ENCODE results near the gene KRTAP1-1. TPM values are rescaled to one million over a fixed set of nuclear protein-coding genes. Genes with fewer than 3 reads are reported as not detected.

KRTAP1-1 gene
- total and polyA plus RNA-seq, 12 donors: not detected

- no peak for DNase-seq
- H3K36me3 ChIP-seq: no peaks in the 10 kb centered on the region
- H3K27me3 ChIP-seq: peaks cover 3 to 35% (median 13%) of the 10 kb centered on the region in 7 donors
- no peak for TF ChIP-seq CTCF (IDR thresholded peaks at IDR 0.05)
- ATAC-seq: no peak
- H3K4me3 ChIP-seq: no peak overlapping the region
- no peaks in the 10 kb centered on the region for H3K9me3 ChIP-seq
- no peaks in the 10 kb centered on the region for H3K4me1 ChIP-seq
- intact Hi-C loops (cut with DNase I): no loop called here
- H3K27ac ChIP-seq: no peak overlapping the region
Measured at GRCh38 chr17:41076788-41077187, 35.5 kb upstream of the KRTAP1-1 start.

GRCh38 chr17:41073676-41074075 is 32.4 kb upstream of the KRTAP1-1 start:
- 88 to 90% methylated on average over 2 of the region's 2 CpGs for WGBS, 2 donors
- TF ChIP-seq CTCF (IDR thresholded peaks at IDR 0.05): no peak
- no peak for ATAC-seq

GRCh38 chr17:41071606-41072360 is 30.5 kb upstream of the KRTAP1-1 start:
- DNase-seq (no peak), ATAC-seq (no peak)
- H3K4me3 ChIP-seq: no peak overlapping the region
- TF ChIP-seq CTCF (IDR thresholded peaks at IDR 0.05): no peak
- no peaks in the 10 kb centered on the region for H3K36me3 ChIP-seq
- H3K27me3 ChIP-seq: peaks cover 0 to 20% (median 8%) of the 10 kb centered on the region in 7 donors
- 80 to 86% methylated on average over 5 of the region's 5 CpGs for WGBS, 2 donors
- no peaks in the 10 kb centered on the region for H3K9me3 ChIP-seq
- intact Hi-C loops (cut with DNase I): no loop called here
- no peak overlapping the region for H3K27ac ChIP-seq
- H3K4me1 ChIP-seq: no peaks in the 10 kb centered on the region

More at GRCh38 chr17:41073676-41074075, 32.4 kb upstream of the KRTAP1-1 start:
- no peaks in the 10 kb centered on the region for H3K36me3 ChIP-seq
- H3K4me3 ChIP-seq: no peak overlapping the region
- H3K9me3 ChIP-seq: no peaks in the 10 kb centered on the region
- intact Hi-C loops (cut with DNase I): no loop called here
- H3K4me1 ChIP-seq: no peaks in the 10 kb centered on the region
- peaks cover 3 to 21% (median 11%) of the 10 kb centered on the region in 7 donors for H3K27me3 ChIP-seq
- no peak for DNase-seq
- no peak overlapping the region for H3K27ac ChIP-seq

GRCh38 chr17:41069031-41069430 is 27.8 kb upstream of the KRTAP1-1 start:
- H3K9me3 ChIP-seq: no peaks in the 10 kb centered on the region
- no peak overlapping the region for H3K27ac ChIP-seq
- ATAC-seq (no peak), DNase-seq (no peak)
- no peak for TF ChIP-seq CTCF (IDR thresholded peaks at IDR 0.05)
- H3K4me1 ChIP-seq: no peaks in the 10 kb centered on the region
- intact Hi-C loops (cut with DNase I): loop anchor here in 1 of 10 donors (5.0 kb wide), 1 partner anchor 48 kb away; the partner anchor contains the start of gene KRTAP4-11
- H3K27me3 ChIP-seq: peaks cover 0 to 21% (median 13%) of the 10 kb centered on the region in 7 donors
- no peak overlapping the region for H3K4me3 ChIP-seq
- no peaks in the 10 kb centered on the region for H3K36me3 ChIP-seq
- WGBS, 2 donors: 72 to 76% methylated on average over 3 of the region's 3 CpGs

Data from heart right ventricle (tissue), 16 donors.